Gastrocnemius medialis (tissue), 4 donors: ENCODE measurements around the gene LPAR3. TPM values are rescaled to one million over a fixed set of nuclear protein-coding genes. Genes with fewer than 3 reads are reported as not detected.

Experiments used
- ATAC-seq, 2 donors: fragments of 150-250 bp; one replicate each; pipeline ENCODE4 v1.9.1; 2016
- DNase-seq, 2 donors: peaks; one replicate each; pipeline ENCODE4 v3.0.0-alpha.2; 2019
- H3K27ac ChIP-seq, 4 donors: fragments of 200-600 bp; sonication (generic); 1 replicate in 1 of 4; 2 replicates in 3 of 4; pipeline ENCODE4 v1.5.1; 2016 to 2018; ENCODE audit warnings: mild to moderate bottlenecking in 2 of 4, moderate library complexity in 1 of 4
- H3K27me3 ChIP-seq, 3 donors: fragments of 200-600 bp; sonication (generic) in 2 of 3; 1 replicate in 1 of 3; 2 replicates in 2 of 3; pipeline versions ENCODE4 v1.5.1 to v1.6.0; 2016 to 2019; ENCODE audit warnings: mild to moderate bottlenecking in 1 of 3, moderate library complexity in 1 of 3
- H3K36me3 ChIP-seq, 2 donors: fragments of 200-600 bp; sonication (generic) in 1 of 2; one replicate each; pipeline ENCODE4 v1.5.1; 2017 to 2018
- H3K4me1 ChIP-seq, 2 donors: fragments of 200-600 bp; sonication (generic) in 1 of 2; one replicate each; pipeline ENCODE4 v1.5.1; 2016 to 2017; ENCODE audit warnings: mild to moderate bottlenecking in 2 of 2
- H3K4me3 ChIP-seq, 4 donors: fragments of 200-600 bp; sonication (generic) in 3 of 4; 1 replicate in 1 of 4; 2 replicates in 3 of 4; pipeline ENCODE4 v1.5.1; 2016 to 2019; ENCODE audit warnings: mild to moderate bottlenecking in 2 of 4
- H3K9me3 ChIP-seq, 3 donors: fragments of 200-600 bp; sonication (generic) in 2 of 3; 1 replicate in 1 of 3; 2 replicates in 2 of 3; pipeline ENCODE4 v1.5.1; 2016 to 2019
- CTCF ChIP-seq, 5 experiments: fragments of 450-650 bp in 3 of 5; fragments of 200-600 bp in 2 of 5; sonication (generic) in 2 of 5; IDR thresholded peaks in 4 of 5; conservative IDR thresholded peaks in 1 of 5; 1 replicate in 4 of 5; 2 replicates in 1 of 5; pipeline ENCODE4 v1.5.1; 2016 to 2019; ENCODE audit warnings: antibody characterized with exemption in 5 of 5, mild to moderate bottlenecking in 3 of 5, moderate library complexity in 3 of 5
- POLR2A ChIP-seq, 2 donors: fragments of 450-650 bp; IDR thresholded peaks; one replicate each; pipeline ENCODE4 v1.6.1; 2017; ENCODE audit warnings: antibody characterized with exemption in 2 of 2, mild to moderate bottlenecking in 2 of 2, moderate library complexity in 2 of 2
- in situ Hi-C, 4 donors: fragments of 200-750 bp; cut with MboI; loops; one replicate each; pipeline versions ENCODE4 v1.15.0 to v1.8.0; 2017; ENCODE audit warnings: low sequenced_read_pairs in 4 of 4
- intact Hi-C: fragments of 100-400 bp; cut with DNase I; formaldehyde crosslinking; loops from one replicate; pipeline ENCODE4 v1.15.1; 2023; ENCODE audit warnings: low total_unique reads
- total RNA-seq, 4 donors: library from RNA; depleted of rRNA; stranded (reverse); fragments of >200 nt; gene quantifications; one replicate each; pipeline versions ENCODE4 v1.1.0 to v1.2.3, GENCODE V29; 2016

LPAR3 gene
- total RNA-seq, 4 donors from 2014 or later, result not detected

GRCh38 chr1:84809023-84809422, 84.0 kb downstream of the LPAR3 start:
- H3K36me3 ChIP-seq, result no peaks in the 10 kb centered on the region
- no peak for ATAC-seq
- DNase-seq, result no peak
- no peaks in the 10 kb centered on the region for H3K9me3 ChIP-seq
- no peaks in the 10 kb centered on the region for H3K4me1 ChIP-seq
- no peak overlapping the region for H3K27ac ChIP-seq
- no peak for TF ChIP-seq CTCF (IDR thresholded peaks at IDR 0.05 in 4 of 5, conservative IDR thresholded peaks at IDR 0.05 in 1 of 5)
- TF ChIP-seq POLR2A (IDR thresholded peaks at IDR 0.05), result no peak
- intact Hi-C loops (no loop called here), in situ Hi-C loops (no loop called here)
- H3K27me3 ChIP-seq, result no peaks in the 10 kb centered on the region
- no peak overlapping the region for H3K4me3 ChIP-seq

GRCh38 chr1:84803604-84804003, 89.4 kb downstream of the LPAR3 start:
- Histone ChIP-seq H3K9me3 (no peaks in the 10 kb centered on the region), H3K36me3 (no peaks in the 10 kb centered on the region), H3K4me1 (no peaks in the 10 kb centered on the region), H3K4me3 (no peak overlapping the region), H3K27me3 (no peaks in the 10 kb centered on the region), H3K27ac (no peak overlapping the region)
- no peak for ATAC-seq
- no peak for DNase-seq
- in situ Hi-C loops, result no loop called here
- intact Hi-C loops, result no loop called here
- TF ChIP-seq POLR2A (IDR thresholded peaks at IDR 0.05) (no peak), CTCF (IDR thresholded peaks at IDR 0.05 in 4 of 5, conservative IDR thresholded peaks at IDR 0.05 in 1 of 5) (no peak)

DNA sequence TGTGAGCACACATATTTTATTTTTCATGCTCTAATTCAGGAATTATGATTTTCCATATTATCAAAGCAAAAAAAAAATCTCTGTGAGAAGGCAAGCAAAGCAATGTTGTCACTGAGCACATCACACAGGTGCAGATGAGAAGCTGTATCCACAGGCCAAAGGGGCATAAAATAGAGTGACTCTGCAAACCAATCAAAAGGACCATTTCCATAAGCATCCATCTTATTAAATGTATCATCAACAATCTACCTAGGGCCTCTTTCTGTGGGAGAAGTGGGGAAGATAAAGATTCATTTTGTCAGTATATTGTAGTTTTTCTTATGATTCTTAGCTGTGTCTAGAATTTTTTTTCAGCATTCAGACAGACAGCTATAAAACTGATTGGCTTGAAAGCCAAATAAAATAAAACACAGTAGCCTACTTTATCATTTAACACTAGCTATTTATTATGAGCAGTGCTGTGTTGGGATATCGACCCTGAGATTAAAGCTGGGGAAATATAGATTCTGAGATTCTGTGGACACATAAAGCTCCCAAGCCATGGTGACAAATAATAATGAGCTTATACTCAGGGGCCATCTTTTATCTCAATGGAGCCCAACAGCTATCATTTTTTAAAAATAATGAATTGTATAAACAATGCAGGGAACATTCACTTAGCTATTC, 90.3 kb downstream of the LPAR3 start:
- ATAC-seq (no peak), DNase-seq (no peak)
- intact Hi-C loops, result no loop called here

DNA sequence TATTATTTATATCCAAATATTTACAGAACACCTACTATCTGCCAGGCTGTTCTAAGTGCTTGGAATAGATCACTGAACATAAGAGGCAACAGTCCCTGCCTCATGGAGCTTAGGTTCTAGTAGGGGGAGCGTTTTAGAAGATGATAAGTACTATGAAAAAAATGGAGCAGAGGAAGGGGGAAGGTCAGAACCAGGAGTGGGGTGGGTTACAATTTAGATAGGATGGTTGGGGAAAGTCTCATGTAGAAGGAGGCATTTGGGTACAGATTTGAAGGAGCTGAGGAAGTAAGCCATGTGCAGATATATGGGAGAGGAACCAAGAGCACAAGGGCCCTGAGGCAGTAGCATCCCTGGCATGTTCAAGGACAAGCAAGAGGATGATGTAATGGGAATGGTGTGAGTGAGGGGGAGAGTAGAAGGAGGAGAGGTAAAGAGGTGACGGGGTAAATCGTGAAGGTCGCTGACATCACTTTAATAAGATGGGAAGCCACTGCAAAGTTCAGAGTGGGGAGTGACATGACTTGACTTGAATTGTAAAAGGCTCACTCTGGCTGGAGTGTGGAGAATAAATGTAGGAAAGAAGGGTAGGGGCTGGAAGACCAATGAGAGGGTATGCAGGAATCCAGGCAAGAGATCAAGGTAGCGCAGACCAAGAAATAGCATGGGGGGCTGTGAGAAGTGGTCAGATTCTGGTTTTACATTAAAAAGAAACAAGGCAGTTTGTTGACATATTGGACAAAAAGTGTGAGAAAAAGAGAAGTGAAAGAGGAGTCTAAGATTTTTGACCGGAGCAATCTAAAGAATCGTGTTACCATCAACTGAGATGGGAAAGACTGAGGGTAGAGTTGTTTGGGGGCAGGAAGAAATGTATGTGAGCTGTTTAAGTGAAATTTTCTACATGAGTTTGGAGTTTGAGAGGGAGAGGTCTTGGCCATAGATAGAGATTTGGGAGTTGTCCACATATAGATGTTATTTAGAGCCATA, 92.6 kb downstream of the LPAR3 start:
- no peak for DNase-seq
- Histone ChIP-seq H3K36me3 (no peaks in the 10 kb centered on the region), H3K9me3 (no peaks in the 10 kb centered on the region), H3K27me3 (no peaks in the 10 kb centered on the region), H3K27ac (no peak overlapping the region), H3K4me1 (no peaks in the 10 kb centered on the region), H3K4me3 (no peak overlapping the region)
- intact Hi-C loops (no loop called here), in situ Hi-C loops (no loop called here)
- ATAC-seq, result no peak
- TF ChIP-seq POLR2A (IDR thresholded peaks at IDR 0.05), result no peak
- TF ChIP-seq CTCF (IDR thresholded peaks at IDR 0.05 in 4 of 5, conservative IDR thresholded peaks at IDR 0.05 in 1 of 5), result no peak

More for the DNA sequence above, 90.3 kb downstream of the LPAR3 start:
- H3K4me1 ChIP-seq, result no peaks in the 10 kb centered on the region
- no peak overlapping the region for H3K4me3 ChIP-seq
- TF ChIP-seq POLR2A (IDR thresholded peaks at IDR 0.05), result no peak
- TF ChIP-seq CTCF (IDR thresholded peaks at IDR 0.05 in 4 of 5, conservative IDR thresholded peaks at IDR 0.05 in 1 of 5), result no peak
- H3K36me3 ChIP-seq, result no peaks in the 10 kb centered on the region
- no peak overlapping the region for H3K27ac ChIP-seq
- no peaks in the 10 kb centered on the region for H3K27me3 ChIP-seq
- in situ Hi-C loops, result no loop called here
- no peaks in the 10 kb centered on the region for H3K9me3 ChIP-seq
